Stimulated activated CD4-positive, alpha-beta T cell treated with anti-CD3 and anti-CD28 coated beads, Interleukin-4, amount 100 ng/mL, for 24 hours (primary cell): Measurements from ENCODE around the gene ABCA8.
"Not testable (repeated sequence)": the region's sequence is repeated elsewhere in the genome, so short reads cannot be mapped to it uniquely, and the experiment has no call there.

ENCODE experiments used
- DNase-seq: peaks from one replicate; pipeline ENCODE4 v3.0.0-alpha.2; 2020

ABCA8 gene

GRCh38 chr17:68865584-68865983 lies 89.6 kb downstream of the ABCA8 start:
- DNase-seq: no peak

- no peak for DNase-seq
Observed at GRCh38 chr17:68863091-68863652, 92.0 kb downstream of the ABCA8 start.

DNA sequence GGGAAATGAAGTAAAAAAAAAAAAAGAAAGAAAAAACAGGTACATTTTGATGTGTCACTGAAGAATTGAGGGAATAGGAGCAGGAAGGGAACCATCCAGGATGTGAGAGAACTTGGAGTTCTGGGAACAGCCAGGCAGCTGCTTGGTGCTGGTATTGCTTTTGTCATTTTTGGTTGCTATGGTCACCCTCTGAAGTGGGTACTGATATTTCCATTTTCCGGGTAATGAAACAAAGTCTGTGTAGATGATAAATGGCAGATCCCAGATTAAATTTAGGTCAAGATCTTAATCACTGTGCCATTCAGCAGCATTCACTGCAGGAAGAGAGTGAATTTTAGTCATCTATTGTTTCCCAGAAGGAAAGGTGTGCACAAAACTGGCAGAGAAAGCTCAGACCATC lies 93.6 kb downstream of the ABCA8 start:
- DNase-seq: no peak

- DNase-seq: no peak
Observed at GRCh38 chr17:68860941-68861340, 94.3 kb downstream of the ABCA8 start.

GRCh38 chr17:68854452-68854851 lies 100.7 kb downstream of the ABCA8 start:
- DNase-seq: no peak

DNA sequence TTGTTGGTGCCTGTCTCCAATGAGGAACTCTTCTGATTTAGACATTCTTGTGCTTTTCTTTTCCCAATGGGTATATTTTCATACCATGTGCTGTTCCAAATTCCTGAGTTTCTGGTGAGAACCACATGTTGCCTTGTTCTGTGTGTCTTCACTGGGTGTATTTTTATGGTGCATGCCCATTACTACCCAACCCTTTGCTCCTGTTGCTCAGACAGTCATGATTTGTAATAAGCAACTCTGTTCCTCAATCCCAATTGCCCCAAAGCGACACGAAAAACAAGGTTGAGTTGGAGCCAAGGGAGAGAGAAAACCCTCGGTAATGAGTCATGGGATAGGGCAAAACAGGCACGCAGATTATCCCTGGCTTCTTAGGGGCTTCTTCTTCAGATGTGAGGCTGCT lies 101.8 kb downstream of the ABCA8 start:
- no peak for DNase-seq

DNA sequence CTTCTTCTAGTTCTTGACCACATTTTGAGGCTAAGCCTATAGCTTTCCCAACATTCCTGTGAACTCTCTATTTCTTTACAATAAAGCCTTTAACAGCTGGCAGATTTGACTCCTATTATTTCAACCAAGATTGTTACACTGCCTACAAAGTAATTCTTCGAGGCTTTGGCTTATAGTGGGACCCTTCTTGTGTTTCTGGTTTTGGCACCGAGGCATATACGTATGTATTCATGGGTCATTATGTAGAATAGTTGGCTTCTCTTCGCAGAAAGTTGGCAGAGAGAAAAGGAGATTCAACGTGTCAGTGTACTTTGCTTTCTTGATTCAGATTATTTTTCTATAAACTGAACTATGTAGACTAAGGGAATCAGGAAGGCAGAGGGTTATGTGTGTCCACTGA lies 102.2 kb downstream of the ABCA8 start:
- DNase-seq: no peak

- DNase-seq: no peak
Observed at GRCh38 chr17:68851890-68852289, 103.3 kb downstream of the ABCA8 start.

DNA sequence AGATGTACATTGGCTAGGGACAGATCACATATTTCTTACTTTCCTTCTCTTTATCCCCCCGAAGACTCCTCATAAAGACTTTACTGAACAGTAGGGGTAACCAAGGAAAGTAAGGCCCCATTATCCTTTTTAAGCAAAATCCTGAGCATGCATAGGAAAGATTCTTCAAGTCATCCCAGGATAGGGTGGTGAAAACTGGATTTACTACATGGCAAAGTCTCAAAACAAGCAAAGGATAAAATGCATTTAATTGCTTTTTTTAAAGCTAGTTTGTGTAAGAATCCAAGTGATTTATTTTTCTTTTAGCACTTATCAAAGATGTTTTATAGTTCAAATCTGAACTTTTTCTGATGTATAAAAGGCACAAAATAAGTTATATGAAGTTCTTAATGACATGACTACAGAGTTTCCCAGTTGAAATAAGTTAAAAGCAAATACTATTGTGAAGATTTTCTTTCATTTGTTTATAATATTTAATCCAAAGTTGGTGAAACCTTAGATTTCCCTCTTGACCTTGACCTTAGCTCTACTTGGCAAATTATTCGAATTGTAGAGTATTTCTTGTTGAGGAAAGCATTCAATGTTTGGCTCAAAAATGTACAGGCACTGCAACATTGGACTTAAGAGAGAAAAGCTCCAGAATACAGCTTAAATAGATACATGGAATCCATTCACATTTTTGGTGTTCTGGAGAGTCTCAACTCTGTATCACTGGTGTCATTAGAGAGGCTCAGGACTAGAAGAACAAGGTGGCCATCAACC lies 104.3 kb downstream of the ABCA8 start:
- DNase-seq: no peak

- no peak for DNase-seq
Observed at GRCh38 chr17:68849673-68850610, 105.2 kb downstream of the ABCA8 start.

DNA sequence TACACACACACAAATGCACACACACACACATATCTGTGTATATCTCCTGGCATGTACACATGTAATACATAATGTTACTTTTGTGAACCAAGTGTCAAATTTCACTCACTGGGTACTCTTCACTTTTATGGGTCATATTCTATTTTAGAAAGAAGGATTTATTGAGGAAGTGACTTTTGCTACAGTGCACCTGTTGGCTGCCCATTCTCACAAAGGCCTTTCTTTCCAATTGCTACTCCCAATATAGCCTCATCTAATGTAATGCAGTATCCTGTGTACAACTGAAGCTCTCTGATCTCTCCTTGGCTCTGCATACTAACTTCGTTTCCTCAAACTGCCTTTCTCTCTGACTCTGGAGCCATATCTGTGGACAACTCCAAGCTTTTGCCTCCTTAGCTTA lies 107.5 kb downstream of the ABCA8 start:
- no peak for DNase-seq

- no peak for DNase-seq
Observed at GRCh38 chr17:68843522-68843921, 111.7 kb downstream of the ABCA8 start.

DNA sequence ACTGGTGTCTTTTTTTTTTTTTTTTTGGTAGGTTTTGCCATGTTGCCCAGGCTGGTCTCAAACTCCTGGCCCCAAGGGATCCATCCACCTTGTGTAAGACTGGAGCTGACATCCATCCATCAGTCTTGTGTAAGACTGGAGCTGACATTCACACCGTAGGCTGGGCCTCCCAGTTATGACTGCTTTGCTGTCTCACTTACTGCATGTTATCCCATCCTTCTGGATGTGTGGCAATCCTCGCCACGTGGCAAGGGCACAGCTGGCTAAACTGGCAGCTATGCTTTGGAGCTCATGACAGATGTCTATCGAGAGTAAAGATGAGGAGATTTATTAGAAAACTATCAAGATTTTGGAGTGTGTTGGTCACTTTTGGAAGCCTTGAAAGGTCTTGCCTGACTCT lies 115.1 kb downstream of the ABCA8 start:
- DNase-seq: no peak

DNA sequence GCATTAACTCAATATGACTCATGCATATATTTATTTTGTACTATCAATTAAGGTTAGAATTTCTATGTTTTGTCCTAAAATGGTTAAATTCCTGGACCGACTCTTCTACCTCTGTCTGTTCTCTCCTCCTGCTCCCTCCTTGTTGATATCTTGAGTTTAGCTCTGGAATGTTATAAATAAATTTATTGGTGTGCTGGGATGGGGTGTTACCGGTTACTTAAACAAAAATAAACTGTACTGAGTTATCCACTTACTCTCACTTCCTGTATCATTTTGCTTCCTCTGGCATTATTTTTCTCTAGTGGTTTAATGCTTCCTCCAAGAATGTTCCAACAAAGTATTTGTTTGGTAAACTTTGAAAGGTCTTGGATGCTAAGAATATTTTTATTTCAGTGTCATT lies 120.1 kb downstream of the ABCA8 start:
- no peak for DNase-seq

- no peak for DNase-seq
Observed at GRCh38 chr17:68834328-68834836, 120.8 kb downstream of the ABCA8 start.

DNA sequence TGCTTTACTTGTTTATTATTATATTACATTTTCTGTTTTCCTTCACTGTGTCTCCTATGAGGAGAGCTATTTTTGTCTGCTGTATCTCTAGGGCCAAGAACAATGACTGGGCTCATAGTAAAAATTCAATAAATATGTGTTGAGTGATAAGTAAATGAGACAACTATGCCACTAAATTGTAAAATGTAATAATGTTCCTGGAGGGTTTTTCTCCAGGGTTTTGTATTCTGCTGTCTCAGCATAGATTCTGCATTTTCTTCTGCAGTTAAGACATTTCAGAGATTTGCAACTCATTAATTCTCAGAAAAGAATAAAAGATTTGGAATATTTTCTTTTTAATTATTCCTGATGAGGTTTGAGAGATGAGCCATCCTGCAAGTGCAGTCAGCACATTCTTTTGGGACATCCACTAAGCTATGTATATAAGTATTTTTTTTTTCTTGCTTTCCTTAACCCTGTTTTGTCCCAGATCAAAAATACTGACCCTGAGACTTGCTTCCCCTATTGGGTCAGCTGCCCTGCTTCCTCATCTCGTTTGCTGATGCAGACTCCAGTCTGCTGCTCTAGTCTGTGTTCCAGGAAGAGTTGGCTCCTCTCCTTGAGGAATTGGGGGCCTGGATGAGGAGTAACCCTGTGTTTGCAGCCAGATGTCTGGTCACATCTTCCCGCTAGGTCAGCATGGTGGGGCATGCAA lies 122.9 kb downstream of the ABCA8 start:
- DNase-seq: no peak

DNA sequence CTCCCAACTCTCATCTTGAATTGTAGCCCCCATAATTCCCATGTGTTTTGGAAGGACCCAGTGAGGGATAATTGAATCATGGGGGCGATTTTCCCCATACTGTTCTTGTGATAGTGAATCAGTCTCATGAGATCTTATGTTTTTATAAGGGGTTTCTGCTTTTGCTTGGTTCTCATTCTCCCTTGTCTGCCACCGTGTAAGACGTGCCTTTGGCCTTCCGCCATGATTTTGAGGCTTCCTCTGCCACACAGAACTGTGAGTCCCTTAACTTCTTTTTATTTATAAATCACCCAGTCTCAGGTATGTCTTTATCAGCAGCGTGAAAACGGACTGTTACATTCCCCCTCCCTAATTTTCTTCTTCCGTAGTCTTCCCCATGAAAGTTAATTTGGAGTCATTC lies 124.0 kb downstream of the ABCA8 start:
- no peak for DNase-seq

GRCh38 chr17:68830313-68830712 lies 124.9 kb downstream of the ABCA8 start:
- DNase-seq: no peak

- no peak for DNase-seq
Observed at GRCh38 chr17:68829211-68829610, 126.0 kb downstream of the ABCA8 start.

GRCh38 chr17:68824707-68825106 lies 130.5 kb downstream of the ABCA8 start:
- DNase-seq: no peak

- not testable (repeated sequence) for DNase-seq
Observed at GRCh38 chr17:68824185-68824584, 131.0 kb downstream of the ABCA8 start.

DNA sequence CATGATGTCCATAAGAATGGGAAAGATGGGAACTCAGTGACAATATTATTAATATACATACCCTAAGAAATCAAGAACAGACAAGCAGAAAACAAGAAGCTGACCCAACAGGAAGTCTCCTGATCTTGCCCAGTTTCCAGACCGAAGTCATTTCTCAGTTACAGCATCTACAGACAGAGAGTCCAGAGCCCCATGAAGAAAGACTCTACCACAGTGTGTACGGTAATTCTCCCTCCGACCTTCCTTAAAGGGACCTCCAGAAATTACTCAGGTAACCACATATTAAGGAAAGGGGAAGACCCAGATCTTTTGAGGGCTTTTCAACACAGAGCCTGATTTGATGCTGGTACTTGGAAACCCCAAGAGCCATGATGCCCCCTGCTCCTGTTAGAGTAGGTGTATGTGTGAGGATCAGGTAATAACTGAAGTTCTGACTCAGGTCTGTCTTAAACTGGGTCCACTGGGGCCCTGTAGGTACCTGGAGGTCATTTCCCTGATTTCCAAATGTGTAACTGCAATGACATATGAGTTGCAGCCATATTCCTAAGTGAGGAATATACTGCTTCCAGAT lies 132.4 kb downstream of the ABCA8 start:
- no peak for DNase-seq
